ENCODE data around the gene DICER1. TPM values are rescaled to one million over a fixed set of nuclear protein-coding genes. Genes with fewer than 3 reads are reported as not detected.

Gene DICER1
- total and polyA plus RNA-seq, 9 of the 15 experiments (the other 6 are each of a cell fraction or from before 2014, with no cell fraction given) = 2.5 to 23.2 (median 12.4) TPM

GRCh38 chr14:95057147-95057546, 100.2 kb downstream of the DICER1 start:
- DNase-seq (ENCODE audit: extremely low read depth in 1 of 4, low spot score in 3 of 4) = no peak
- in situ Hi-C loops (cut with MboI) = no loop called here
- Histone ChIP-seq H2AFZ (ENCODE audit: low read depth, low read length) (no peak overlapping the region), H3K27me3 (ENCODE audit: control insufficient read depth in 2 of 2, insufficient read depth in 2 of 2, low read length in 2 of 2) (peaks cover 2 to 66% of the 10 kb centered on the region in 2 experiments; a peak in 3 of 5 replicates), H4K20me1 (replicated peaks; ENCODE audit: control insufficient read depth, insufficient read depth, low read length) (no peaks in the 10 kb centered on the region), H3K9ac (ENCODE audit: insufficient read depth in 1 of 2, low read depth in 2 of 2, low read length in 2 of 2) (no peak overlapping the region), H3K9me1 (ENCODE audit: control insufficient read depth, insufficient read depth, low read length) (no peaks in the 10 kb centered on the region), H3K4me1 (replicated peaks in 1 of 2; ENCODE audit: control insufficient read depth in 2 of 2, insufficient read depth in 2 of 2, low read length in 2 of 2) (no peaks in the 10 kb centered on the region; a peak in 1 of 5 replicates), H3K27ac (ENCODE audit: extremely low read depth, low read depth, low read length) (no peak overlapping the region), H3K9me3 (replicated peaks; ENCODE audit: control insufficient read depth, insufficient read depth, low read depth, low read length) (no peaks in the 10 kb centered on the region), H3K36me3 (ENCODE audit: control insufficient read depth, insufficient read depth, low read length) (no peaks in the 10 kb centered on the region), H3K4me2 (ENCODE audit: insufficient read depth, low read length) (no peak overlapping the region), H3K79me2 (ENCODE audit: control insufficient read depth, insufficient read depth, low read length) (no peaks in the 10 kb centered on the region), H3K4me3 (no peak overlapping the region)
- 4% methylated on average over 7 of the region's 8 CpGs for WGBS (ENCODE audit: insufficient coverage, low coverage, missing lambda C conversion rate)
- intact Hi-C loops (cut with micrococcal nuclease) = no loop called here
- FAIRE-seq = no peak
- TF ChIP-seq ETV5 (CRISPR knock-in tag; IDR thresholded peaks at IDR 0.05; ENCODE audit: low read depth) (no peak), MTA3 (IDR thresholded peaks at IDR 0.05; ENCODE audit: borderline replicate concordance) (no peak), ZNF408 (CRISPR knock-in tag; IDR thresholded peaks at IDR 0.05; ENCODE audit: low read depth) (no peak), MEF2A (IDR thresholded peaks at IDR 0.05; ENCODE audit: control insufficient read depth, low read depth, low read length) (no peak)
- POLR2A ChIA-PET = interaction anchor here (0.7 kb wide), 1 partner anchor 13 kb away, joined by 3 read pairs; no protein-coding TSS in a partner anchor
- ATAC-seq = no peak
- BruUV-seq (replicated peaks) = no TSS peak
- CTCF ChIA-PET (ENCODE audit: low intra/inter-chr PET ratio) = no interaction called here

GRCh38 chr14:95056476-95056875, 100.9 kb downstream of the DICER1 start:
- H4K20me1 ChIP-seq (replicated peaks; ENCODE audit: control insufficient read depth, insufficient read depth, low read length) = no peaks in the 10 kb centered on the region
- intact Hi-C loops (cut with micrococcal nuclease) = no loop called here
- DNase-seq (ENCODE audit: extremely low read depth in 1 of 4, low spot score in 3 of 4) = no peak
- no peak for TF ChIP-seq ZNF79 (CRISPR knock-in tag; IDR thresholded peaks at IDR 0.05; ENCODE audit: low read depth)
- TF ChIP-seq ZNF311 (CRISPR knock-in tag; IDR thresholded peaks at IDR 0.05) = no peak
- TF ChIP-seq E2F1 (CRISPR knock-in tag; IDR thresholded peaks at IDR 0.05) = no peak
- TF ChIP-seq SMAD4 (CRISPR knock-in tag; conservative IDR thresholded peaks at IDR 0.05) = no peak
- no peak for TF ChIP-seq DMBX1 (CRISPR knock-in tag; IDR thresholded peaks at IDR 0.05; ENCODE audit: borderline replicate concordance)
- H3K4me1 ChIP-seq (replicated peaks in 1 of 2; ENCODE audit: control insufficient read depth in 2 of 2, insufficient read depth in 2 of 2, low read length in 2 of 2) = no peaks in the 10 kb centered on the region; a peak in 1 of 5 replicates
- H3K4me3 ChIP-seq = no peak overlapping the region
- H3K36me3 ChIP-seq (ENCODE audit: control insufficient read depth, insufficient read depth, low read length) = no peaks in the 10 kb centered on the region
- no peak overlapping the region for H3K4me2 ChIP-seq (ENCODE audit: insufficient read depth, low read length)
- POLR2A ChIA-PET = no interaction called here
- no peak overlapping the region for H2AFZ ChIP-seq (ENCODE audit: low read depth, low read length)
- no peak for ATAC-seq
- CTCF ChIA-PET (ENCODE audit: low intra/inter-chr PET ratio) = no interaction called here
- H3K9me3 ChIP-seq (replicated peaks; ENCODE audit: control insufficient read depth, insufficient read depth, low read depth, low read length) = no peaks in the 10 kb centered on the region
- no peak for FAIRE-seq
- WGBS (ENCODE audit: insufficient coverage, low coverage, missing lambda C conversion rate) = 0% methylated on average over 9 of the region's 10 CpGs
- H3K27ac ChIP-seq (ENCODE audit: extremely low read depth, low read depth, low read length) = no peak overlapping the region
- no peaks in the 10 kb centered on the region for H3K79me2 ChIP-seq (ENCODE audit: control insufficient read depth, insufficient read depth, low read length)
- H3K9ac ChIP-seq (ENCODE audit: insufficient read depth in 1 of 2, low read depth in 2 of 2, low read length in 2 of 2) = no peak overlapping the region
- in situ Hi-C loops (cut with MboI) = no loop called here
- BruUV-seq (replicated peaks) = no TSS peak
- no peaks in the 10 kb centered on the region for H3K9me1 ChIP-seq (ENCODE audit: control insufficient read depth, insufficient read depth, low read length)
- peaks cover 2 to 66% of the 10 kb centered on the region in 2 experiments; a peak in 3 of 5 replicates for H3K27me3 ChIP-seq (ENCODE audit: control insufficient read depth in 2 of 2, insufficient read depth in 2 of 2, low read length in 2 of 2)

Data from K562 (cell line).